ENCODE measurements around the gene SLC7A6OS. TPM values are rescaled to one million over a fixed set of nuclear protein-coding genes. Genes with fewer than 3 reads are reported as not detected.

SLC7A6OS gene
- total and polyA plus RNA-seq, 5 experiments from 2014 or later: 18.8 to 52.0 (median 27.5) TPM

DNA sequence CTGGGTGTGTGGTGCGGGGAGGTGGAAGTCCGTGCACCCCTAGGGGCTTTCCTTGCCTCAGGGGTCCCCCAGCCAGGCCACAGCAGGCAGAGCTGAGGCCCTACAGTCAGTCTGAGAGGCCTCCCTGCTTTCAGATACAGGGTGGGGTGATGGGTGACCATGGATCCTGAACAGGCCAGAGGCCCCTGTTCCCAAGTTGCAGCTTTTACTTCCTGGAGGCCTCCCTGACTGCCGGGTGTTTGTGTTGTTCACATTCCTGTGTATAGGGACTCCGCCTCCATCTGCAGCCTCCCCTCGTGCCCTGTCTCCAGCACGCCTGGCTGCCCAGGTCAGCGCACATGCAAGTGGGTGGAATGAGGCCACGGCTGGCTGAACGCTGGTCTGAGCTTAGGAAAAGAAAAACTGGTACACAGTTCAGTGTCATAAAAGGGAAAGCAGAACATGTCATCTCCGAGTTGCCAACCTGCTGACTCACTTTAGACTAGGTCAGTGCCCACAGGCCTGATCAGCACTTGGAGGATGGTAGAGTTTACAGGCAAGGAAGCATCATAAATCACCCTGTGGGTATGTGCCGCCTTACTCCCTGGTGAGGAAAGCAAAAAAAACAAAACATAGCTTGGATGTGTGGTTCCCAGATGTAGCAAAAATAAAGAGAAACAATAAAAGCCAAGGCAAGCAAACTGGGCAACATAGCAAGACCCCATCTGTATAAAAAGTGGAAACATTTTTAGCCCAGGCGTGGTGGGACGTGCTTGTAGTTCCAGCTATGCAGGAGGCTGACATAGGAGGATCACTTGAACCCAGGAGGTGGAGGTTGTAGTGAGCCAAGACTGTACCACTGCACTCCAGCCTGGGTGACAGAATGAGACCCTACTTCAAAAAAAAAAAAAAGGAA is 52.6 kb downstream of the SLC7A6OS start:
- POLR2A ChIA-PET: interaction anchor here (0.7 to 40.3 kb wide), 5 partner anchors 15 to 77 kb away, joined by 3 to 1294 read pairs (median 4); partner anchors contain the start of genes PRMT7 and SLC7A6OS
- DNase-seq: no peak
- Mint-ChIP-seq H3K4me3 (peak overlapping the region in 1 of 10 donors; percentile 3), H3K27ac (peak overlapping the region in 5 of 10 donors; percentile 9 to 56 (median 37)), H3K36me3 (peaks cover 0 to 26% (median 6%) of the 10 kb centered on the region in 3 donors), H3K9me3 (no peaks in the 10 kb centered on the region), H3K4me1 (peaks cover 3 to 28% (median 15%) of the 10 kb centered on the region in 4 donors), H3K27me3 (no peaks in the 10 kb centered on the region)
- no peak for ATAC-seq

DNA sequence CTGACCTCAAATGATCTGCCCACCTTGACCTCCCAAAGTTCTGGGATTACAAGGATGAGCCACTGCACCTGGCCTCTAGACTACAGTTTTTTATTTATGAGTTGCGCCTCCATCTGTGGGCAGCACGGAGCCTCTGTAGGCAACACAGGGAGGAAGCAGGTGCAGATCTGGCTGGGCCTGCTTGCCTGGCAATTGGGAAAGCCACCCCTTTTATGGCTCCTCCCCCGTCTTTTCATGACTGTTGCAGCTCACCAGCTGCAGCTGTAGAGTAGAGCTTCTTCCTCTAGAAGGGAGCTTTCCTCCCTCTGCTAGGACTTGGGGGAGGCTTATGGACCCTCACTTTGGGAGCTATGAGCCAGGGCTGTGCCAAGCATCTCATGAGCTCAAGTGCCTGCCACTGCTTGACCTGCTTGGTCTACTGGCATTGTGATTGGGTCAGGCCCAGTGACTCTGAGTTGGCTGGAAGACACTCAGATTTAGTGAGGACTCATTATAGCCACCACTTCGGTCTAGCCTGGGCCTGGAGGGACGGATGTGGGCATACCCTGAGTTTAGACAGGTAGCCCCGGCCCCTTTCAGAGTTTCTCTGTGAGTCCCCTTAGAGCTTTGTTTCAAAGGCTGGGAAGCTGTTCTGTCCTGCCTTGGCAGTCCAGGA is 53.4 kb downstream of the SLC7A6OS start:
- no peaks in the 10 kb centered on the region for H3K27me3 Mint-ChIP-seq
- POLR2A ChIA-PET: interaction anchor here (1.4 to 40.3 kb wide), 4 partner anchors 16 to 72 kb away, joined by 4 to 1294 read pairs (median 4); partner anchors contain the start of genes PRMT7 and SLC7A6OS
- peaks cover 0 to 25% (median 13%) of the 10 kb centered on the region in 4 donors for H3K4me1 Mint-ChIP-seq
- peaks cover 0 to 29% (median 6%) of the 10 kb centered on the region in 3 donors for H3K36me3 Mint-ChIP-seq
- H3K27ac Mint-ChIP-seq: peak overlapping the region in 3 of 10 donors; percentile 14 to 40 (median 38)
- no peak for DNase-seq
- ATAC-seq: peak in 1 of 2 donors; percentile 47
- H3K4me3 Mint-ChIP-seq: no peak overlapping the region
- no peaks in the 10 kb centered on the region for H3K9me3 Mint-ChIP-seq

DNA sequence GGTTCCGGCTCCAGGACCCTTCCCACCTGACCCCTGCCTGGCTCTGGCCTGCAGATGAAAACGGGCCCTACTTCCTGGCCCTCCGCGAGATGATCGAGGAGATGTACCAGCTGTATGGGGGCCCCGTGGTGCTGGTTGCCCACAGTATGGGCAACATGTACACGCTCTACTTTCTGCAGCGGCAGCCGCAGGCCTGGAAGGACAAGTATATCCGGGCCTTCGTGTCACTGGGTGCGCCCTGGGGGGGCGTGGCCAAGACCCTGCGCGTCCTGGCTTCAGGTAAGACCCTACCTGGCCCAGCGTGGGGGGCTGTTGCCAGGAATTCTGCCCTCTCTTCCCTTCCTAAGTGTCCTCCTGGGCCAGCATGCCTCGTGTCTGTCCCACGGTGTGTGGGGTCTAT is 55.0 kb downstream of the SLC7A6OS start:
- Mint-ChIP-seq H3K27ac (no peak overlapping the region), H3K4me3 (no peak overlapping the region), H3K4me1 (peaks cover 0 to 23% (median 7%) of the 10 kb centered on the region in 4 donors), H3K9me3 (no peaks in the 10 kb centered on the region), H3K36me3 (peaks cover 0 to 43% (median 6%) of the 10 kb centered on the region in 3 donors), H3K27me3 (no peaks in the 10 kb centered on the region)
- ATAC-seq (no peak), DNase-seq (no peak)
- POLR2A ChIA-PET: interaction anchor here (40.3 kb wide), 1 partner anchor 40 kb away, joined by 1294 read pairs; the partner anchor contains the start of genes PRMT7 and SLC7A6OS

DNA sequence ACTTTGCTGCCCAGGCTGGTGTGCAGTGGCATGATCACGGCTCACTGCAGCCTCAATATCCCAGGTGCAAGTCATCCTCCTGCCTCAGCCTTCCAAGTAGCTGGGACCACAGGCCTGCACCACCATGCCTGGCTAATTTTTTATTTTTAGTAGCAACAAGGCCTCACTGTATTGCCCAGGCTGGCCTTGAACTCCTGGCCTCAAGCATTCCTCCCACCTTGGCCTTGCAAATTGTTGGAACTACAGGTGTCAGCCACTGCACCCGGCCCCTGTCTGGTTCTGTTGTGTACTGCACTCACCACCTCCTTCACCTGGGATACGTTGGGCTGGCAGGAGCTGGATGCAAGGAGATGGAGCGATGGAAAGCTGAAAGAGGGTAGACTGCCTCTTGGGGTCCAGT is 57.0 kb downstream of the SLC7A6OS start:
- DNase-seq (no peak), ATAC-seq (no peak)
- POLR2A ChIA-PET: no interaction called here
- H3K4me3 Mint-ChIP-seq: no peak overlapping the region
- no peaks in the 10 kb centered on the region for H3K9me3 Mint-ChIP-seq
- peaks cover 0 to 23% (median 8%) of the 10 kb centered on the region in 4 donors for H3K4me1 Mint-ChIP-seq
- H3K27ac Mint-ChIP-seq: peak overlapping the region in 1 of 10 donors; percentile 6
- H3K36me3 Mint-ChIP-seq: peaks cover 0 to 54% (median 6%) of the 10 kb centered on the region in 3 donors
- H3K27me3 Mint-ChIP-seq: no peaks in the 10 kb centered on the region

DNA sequence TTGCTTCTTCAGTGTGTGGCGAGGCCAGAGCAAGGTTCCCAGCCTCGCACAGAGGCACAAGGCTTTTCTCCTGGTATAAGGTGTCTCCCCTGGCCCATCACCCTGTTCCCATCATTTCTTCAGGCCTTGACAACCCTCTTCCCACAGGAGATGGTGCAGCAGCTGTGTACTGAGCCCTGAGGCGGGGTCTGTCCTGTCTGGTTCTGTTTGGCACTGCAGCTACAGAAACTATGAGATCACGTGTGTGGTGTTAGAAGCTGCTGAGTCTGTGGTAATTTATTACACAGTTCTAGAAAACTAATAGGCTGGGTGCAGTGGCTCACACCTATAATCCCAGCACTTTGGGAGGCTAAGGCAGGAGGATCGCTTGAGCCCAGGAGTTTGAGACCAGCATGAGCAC is 58.4 kb downstream of the SLC7A6OS start:
- Mint-ChIP-seq H3K36me3 (peaks cover 0 to 48% (median 3%) of the 10 kb centered on the region in 3 donors), H3K27me3 (no peaks in the 10 kb centered on the region), H3K4me3 (no peak overlapping the region), H3K4me1 (peaks cover 0 to 20% (median 6%) of the 10 kb centered on the region in 4 donors), H3K27ac (no peak overlapping the region), H3K9me3 (no peaks in the 10 kb centered on the region)
- ATAC-seq: no peak
- POLR2A ChIA-PET: interaction anchor here (0.6 to 2.2 kb wide), 2 partner anchors 12 to 85 kb away, joined by 3 to 5 read pairs; partner anchors contain the start of gene SLC7A6
- no peak for DNase-seq

DNA sequence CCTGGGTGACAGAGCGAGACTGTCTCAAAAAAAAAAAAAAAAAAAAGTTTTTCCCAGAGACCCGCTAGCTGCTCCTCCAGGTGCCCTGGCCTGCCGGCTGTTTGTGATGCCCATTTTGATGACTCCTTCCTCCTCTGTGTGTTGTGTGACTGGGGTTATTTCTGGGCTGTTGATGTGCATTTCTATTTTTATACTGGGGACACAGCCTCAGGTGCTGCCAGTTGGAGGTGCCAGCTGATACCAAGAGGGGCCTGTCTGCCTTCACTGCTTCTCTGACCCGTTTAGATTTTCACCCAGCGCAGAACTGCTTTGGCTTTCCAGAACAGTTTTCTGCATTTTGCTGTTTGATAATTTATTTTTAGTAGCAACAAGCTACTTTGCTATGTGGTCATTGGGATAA is 58.9 kb downstream of the SLC7A6OS start:
- Mint-ChIP-seq H3K4me3 (no peak overlapping the region), H3K27me3 (no peaks in the 10 kb centered on the region), H3K4me1 (peaks cover 0 to 22% (median 6%) of the 10 kb centered on the region in 4 donors), H3K9me3 (no peaks in the 10 kb centered on the region), H3K36me3 (peaks cover 0 to 46% (median 3%) of the 10 kb centered on the region in 3 donors), H3K27ac (no peak overlapping the region)
- DNase-seq: no peak
- POLR2A ChIA-PET: interaction anchor here (0.6 to 2.2 kb wide), 5 partner anchors 12 to 340 kb away, joined by 3 to 5 read pairs (median 4); partner anchors contain the start of genes ESRP2 and SLC7A6
- no peak for ATAC-seq

DNA sequence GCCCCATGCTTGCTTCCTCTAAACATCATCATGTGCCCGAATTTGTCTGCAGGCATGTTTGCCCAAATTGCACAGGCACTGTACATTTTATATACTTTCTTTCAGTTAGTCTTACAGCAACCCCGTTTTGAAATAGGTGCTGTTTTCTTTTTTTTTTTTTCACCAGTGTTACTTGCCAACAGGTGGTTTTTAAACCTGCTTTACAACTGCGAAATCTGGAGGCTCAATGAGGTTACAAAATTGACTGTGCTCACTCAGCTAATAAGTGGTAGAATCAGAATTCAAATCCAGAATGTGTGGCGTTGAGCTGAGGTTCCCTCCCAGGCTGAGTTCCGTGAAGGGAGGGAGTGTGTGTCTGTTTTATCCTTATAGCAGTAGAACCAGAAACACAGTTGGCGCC is 59.8 kb downstream of the SLC7A6OS start:
- Mint-ChIP-seq H3K27ac (no peak overlapping the region), H3K4me3 (no peak overlapping the region), H3K4me1 (peaks cover 6 to 31% (median 15%) of the 10 kb centered on the region in 4 donors), H3K36me3 (peaks cover 0 to 40% (median 3%) of the 10 kb centered on the region in 3 donors), H3K9me3 (no peaks in the 10 kb centered on the region), H3K27me3 (no peaks in the 10 kb centered on the region)
- DNase-seq (no peak), ATAC-seq (no peak)
- POLR2A ChIA-PET: interaction anchor here (0.7 to 2.2 kb wide), 6 partner anchors 10 to 339 kb away, joined by 3 to 5 read pairs (median 4); partner anchors contain the start of genes ESRP2 and SLC7A6

DNA sequence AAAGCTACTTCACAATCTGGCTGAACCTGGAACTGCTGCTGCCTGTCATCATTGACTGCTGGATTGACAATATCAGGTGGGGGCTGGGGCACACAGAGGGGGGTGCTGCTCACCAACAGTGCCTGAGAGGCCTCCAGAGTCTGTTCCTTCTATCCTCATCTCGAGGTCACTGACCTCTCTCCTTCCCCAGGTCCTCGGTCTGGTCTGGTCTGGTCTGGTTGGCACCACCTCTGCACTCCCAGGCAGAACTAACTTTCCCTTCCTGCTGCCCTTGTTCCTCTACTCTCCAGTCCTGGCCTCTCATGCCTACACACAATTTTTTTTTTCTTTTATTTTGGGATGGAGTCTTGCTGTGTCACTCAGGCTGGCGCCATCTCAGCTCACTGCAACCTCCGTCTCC is 61.4 kb downstream of the SLC7A6OS start:
- H3K27ac Mint-ChIP-seq: no peak overlapping the region

More for the DNA sequence above, 61.4 kb downstream of the SLC7A6OS start:
- no peaks in the 10 kb centered on the region for H3K27me3 Mint-ChIP-seq
- H3K9me3 Mint-ChIP-seq: no peaks in the 10 kb centered on the region
- ATAC-seq (no peak), DNase-seq (no peak)
- H3K36me3 Mint-ChIP-seq: peaks cover 0 to 33% (median 3%) of the 10 kb centered on the region in 3 donors
- H3K4me1 Mint-ChIP-seq: peaks cover 13 to 43% (median 27%) of the 10 kb centered on the region in 4 donors
- POLR2A ChIA-PET: interaction anchor here (0.7 kb wide), 1 partner anchor 186 kb away, joined by 5 read pairs; no protein-coding TSS in a partner anchor
- peak overlapping the region in 1 of 10 donors; percentile 20 for H3K4me3 Mint-ChIP-seq

Other genes with a start within 250 kb of the SLC7A6OS start
- 100 to 1,000 TPM; 156 to 162 TPM for gene NFATC3, start 225.6 kb downstream of the SLC7A6OS start, total RNA-seq
- gene NFATC3, start 225.6 kb downstream of the SLC7A6OS start, polyA plus RNA-seq: 100 to 1,000 TPM in 1 of 3 donors, 10 to 100 TPM in 2; 85.2 to 102 (median 86.6) TPM
- under 1 TPM; 0.22 to 0.36 TPM for gene ESRP2, start 74.8 kb downstream of the SLC7A6OS start, total RNA-seq
- under 1 TPM in 1 of 3 donors, not detected in 2; 0.64 TPM for gene ESRP2, start 74.8 kb downstream of the SLC7A6OS start, polyA plus RNA-seq
- 1 to 10 TPM; 6.3 to 8.0 TPM for gene PLA2G15, start 65.6 kb downstream of the SLC7A6OS start, total RNA-seq
- gene PLA2G15, start 65.6 kb downstream of the SLC7A6OS start, polyA plus RNA-seq: 1 to 10 TPM; 2.4 to 9.6 (median 4.6) TPM
- 100 to 1,000 TPM; 211 to 228 TPM for gene SLC7A6, start 46.4 kb downstream of the SLC7A6OS start, total RNA-seq
- 10 to 100 TPM; 14.3 to 20.2 (median 19.2) TPM for gene SLC7A6, start 46.4 kb downstream of the SLC7A6OS start, polyA plus RNA-seq
- 100 to 1,000 TPM; 110 to 112 TPM for gene PRMT7, start 73 bp upstream of the SLC7A6OS start, total RNA-seq
- gene PRMT7, start 73 bp upstream of the SLC7A6OS start, polyA plus RNA-seq: 10 to 100 TPM; 35.7 to 49.9 (median 43.2) TPM
- gene SMPD3, start 137.6 kb upstream of the SLC7A6OS start, total RNA-seq: under 1 TPM; 0.27 to 0.88 TPM
- 1 to 10 TPM in 1 of 3 donors, under 1 TPM in 2; 0.80 to 3.5 (median 0.94) TPM for gene SMPD3, start 137.6 kb upstream of the SLC7A6OS start, polyA plus RNA-seq
- gene ZFP90, start 228.3 kb upstream of the SLC7A6OS start, total RNA-seq: 10 to 100 TPM; 54.2 to 55.7 TPM
- 10 to 100 TPM; 25.2 to 29.2 (median 29.1) TPM for gene ZFP90, start 228.3 kb upstream of the SLC7A6OS start, polyA plus RNA-seq